C4-2B (cell line): ENCODE measurements around the gene PCBP4.

ENCODE experiments used
- CTCF ChIP-seq: fragments of 450-650 bp; conservative IDR thresholded peaks from 2 replicates; pipeline ENCODE4 v1.5.1; 2017; ENCODE audit warnings: mild to moderate bottlenecking
- ZFX ChIP-seq: fragments of 450-650 bp; IDR thresholded peaks from 2 replicates; pipeline ENCODE4 v1.6.1; 2017

- no peak for TF ChIP-seq CTCF
- TF ChIP-seq ZFX = no peak
These were observed 12.5 kb downstream of the PCBP4 start for GRCh38 chr3:51954713-51955112.
